Smooth muscle cell (in vitro differentiated cells): ENCODE measurements around the gene MSH2. TPM values are rescaled to one million over a fixed set of nuclear protein-coding genes. Genes with fewer than 3 reads are reported as not detected.

Experiments used
- DNase-seq: peaks from one replicate; lab custom pipeline; 2025; ENCODE audit not compliant: unreplicated experiment; lab: John Stamatoyannopoulos, UW
- H2AFZ ChIP-seq: fragments of 200-600 bp; sonication (generic); 2 replicates; pipeline ENCODE4 v1.6.0; 2016; ENCODE audit warnings: antibody characterized with exemption, low read depth, mild to moderate bottlenecking
- H3F3A ChIP-seq: fragments of 200-600 bp; sonication (generic); 2 replicates; pipeline ENCODE4 v1.6.0; 2017; ENCODE audit warnings: antibody characterized with exemption, low read depth
- H3K27ac ChIP-seq: fragments of 200-600 bp; sonication (generic); 2 replicates; pipeline ENCODE4 v1.5.1; 2016; ENCODE audit warnings: low read depth, mild to moderate bottlenecking
- H3K27me3 ChIP-seq: fragments of 200-600 bp; sonication (generic); 2 replicates; pipeline ENCODE4 v1.6.1; 2016; ENCODE audit warnings: low read depth, mild to moderate bottlenecking
- H3K36me3 ChIP-seq: fragments of 200-600 bp; sonication (generic); 2 replicates; pipeline ENCODE4 v1.5.1; 2016; ENCODE audit warnings: low read depth
- H3K4me1 ChIP-seq: fragments of 200-600 bp; sonication (generic); 2 replicates; pipeline ENCODE4 v1.5.1; 2016; ENCODE audit warnings: low read depth
- H3K4me2 ChIP-seq: fragments of 200-600 bp; sonication (generic); 2 replicates; pipeline ENCODE4 v1.6.0; 2016; ENCODE audit warnings: mild to moderate bottlenecking
- H3K4me3 ChIP-seq: fragments of 200-600 bp; sonication (generic); 2 replicates; pipeline ENCODE4 v1.5.1; 2016; ENCODE audit warnings: mild to moderate bottlenecking
- H3K79me2 ChIP-seq: fragments of 200-600 bp; sonication (generic); 2 replicates; pipeline ENCODE4 v1.6.0; 2016; ENCODE audit warnings: low read depth, mild to moderate bottlenecking
- H3K9ac ChIP-seq: fragments of 200-600 bp; sonication (generic); 2 replicates; pipeline ENCODE4 v1.6.0; 2016; ENCODE audit warnings: low read depth
- H3K9me3 ChIP-seq: fragments of 200-600 bp; sonication (generic); replicated peaks from 2 replicates; pipeline ENCODE4 v1.5.1; 2016; ENCODE audit warnings: low read depth
- H4K20me1 ChIP-seq: fragments of 200-600 bp; sonication (generic); 2 replicates; pipeline ENCODE4 v1.6.0; 2016; ENCODE audit warnings: low read depth
- WGBS: methylation state at CpG from one replicate; pipeline ENCODE4 v1.1.7; 2016; ENCODE audit warnings: low lambda C conversion rate; 5-methylcytosine and 5-hydroxymethylcytosine counted together
- polyA plus RNA-seq: library from polyadenylated mRNA; unstranded; fragments of >200 nt; fragmentation: Nextera tagmentation; extraction: Ambion mirVana; gene quantifications from 2 replicates; pipeline ENCODE4 v1.2.1, GENCODE V29; 2016
- total RNA-seq: library from RNA; depleted of rRNA; stranded (reverse); fragments of >200 nt; gene quantifications from 2 replicates; pipeline ENCODE4 v1.2.3, GENCODE V29; 2014
- TF ChIP-seq, protein P1 (sequence below): fragments of 200-600 bp; sonication (generic); IDR thresholded peaks from 2 replicates; pipeline ENCODE4 v1.5.1; 2017; ENCODE audit warnings: borderline replicate concordance, mild to moderate bottlenecking, antibody characterized with exemption; ENCODE audit not compliant: insufficient read depth, poor library complexity, severe bottlenecking

The MSH2 gene
- total and polyA plus RNA-seq, 2 experiments from 2014 or later: 21.3 to 35.6 TPM

DNA sequence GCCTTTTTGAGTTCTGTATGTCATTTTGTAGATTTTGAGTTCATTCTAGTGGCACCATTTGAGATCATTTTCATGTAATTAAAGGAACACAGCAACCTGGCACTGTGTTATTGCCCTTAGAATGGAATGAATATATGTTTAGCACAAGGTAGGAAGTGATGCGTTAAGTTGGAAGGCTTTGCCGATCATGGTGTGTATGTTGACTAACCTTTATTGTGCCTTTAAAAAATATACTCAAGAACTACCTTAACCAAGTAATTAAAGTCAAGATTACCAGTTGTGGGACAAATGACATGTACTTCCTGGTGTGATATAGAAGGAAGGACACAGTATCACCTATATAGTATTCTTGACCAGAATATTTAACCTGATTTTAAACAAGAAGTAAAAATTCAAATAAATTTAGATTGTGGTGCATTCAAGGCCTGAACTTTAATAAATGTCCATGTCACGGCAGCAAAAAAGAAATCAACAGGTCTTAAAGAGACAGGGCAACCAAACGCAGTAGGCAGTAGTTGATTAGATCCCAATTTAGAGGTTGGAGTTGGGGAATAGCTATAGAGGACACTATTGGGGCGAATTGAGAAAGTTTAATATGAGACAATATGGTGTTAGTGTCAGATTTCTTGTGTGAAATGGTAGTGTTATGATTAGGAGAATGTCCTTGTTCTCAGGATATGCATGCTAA is 68.6 kb downstream of the MSH2 start:
- Histone ChIP-seq H3K4me1 (no peaks in the 10 kb centered on the region), H3K79me2 (no peaks in the 10 kb centered on the region), H3K9ac (no peak overlapping the region), H3K27ac (no peak overlapping the region), H4K20me1 (no peaks in the 10 kb centered on the region), H3K4me3 (no peak overlapping the region), H3K27me3 (no peaks in the 10 kb centered on the region), H3F3A (no peaks in the 10 kb centered on the region), H2AFZ (no peak overlapping the region), H3K4me2 (no peak overlapping the region), H3K9me3 (no peaks in the 10 kb centered on the region), H3K36me3 (no peaks in the 10 kb centered on the region)
- DNase-seq: no peak
- WGBS: 98% methylated on average over 5 of the region's 5 CpGs
- TF ChIP-seq, protein P1, sequence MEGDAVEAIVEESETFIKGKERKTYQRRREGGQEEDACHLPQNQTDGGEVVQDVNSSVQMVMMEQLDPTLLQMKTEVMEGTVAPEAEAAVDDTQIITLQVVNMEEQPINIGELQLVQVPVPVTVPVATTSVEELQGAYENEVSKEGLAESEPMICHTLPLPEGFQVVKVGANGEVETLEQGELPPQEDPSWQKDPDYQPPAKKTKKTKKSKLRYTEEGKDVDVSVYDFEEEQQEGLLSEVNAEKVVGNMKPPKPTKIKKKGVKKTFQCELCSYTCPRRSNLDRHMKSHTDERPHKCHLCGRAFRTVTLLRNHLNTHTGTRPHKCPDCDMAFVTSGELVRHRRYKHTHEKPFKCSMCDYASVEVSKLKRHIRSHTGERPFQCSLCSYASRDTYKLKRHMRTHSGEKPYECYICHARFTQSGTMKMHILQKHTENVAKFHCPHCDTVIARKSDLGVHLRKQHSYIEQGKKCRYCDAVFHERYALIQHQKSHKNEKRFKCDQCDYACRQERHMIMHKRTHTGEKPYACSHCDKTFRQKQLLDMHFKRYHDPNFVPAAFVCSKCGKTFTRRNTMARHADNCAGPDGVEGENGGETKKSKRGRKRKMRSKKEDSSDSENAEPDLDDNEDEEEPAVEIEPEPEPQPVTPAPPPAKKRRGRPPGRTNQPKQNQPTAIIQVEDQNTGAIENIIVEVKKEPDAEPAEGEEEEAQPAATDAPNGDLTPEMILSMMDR: no peak

DNA sequence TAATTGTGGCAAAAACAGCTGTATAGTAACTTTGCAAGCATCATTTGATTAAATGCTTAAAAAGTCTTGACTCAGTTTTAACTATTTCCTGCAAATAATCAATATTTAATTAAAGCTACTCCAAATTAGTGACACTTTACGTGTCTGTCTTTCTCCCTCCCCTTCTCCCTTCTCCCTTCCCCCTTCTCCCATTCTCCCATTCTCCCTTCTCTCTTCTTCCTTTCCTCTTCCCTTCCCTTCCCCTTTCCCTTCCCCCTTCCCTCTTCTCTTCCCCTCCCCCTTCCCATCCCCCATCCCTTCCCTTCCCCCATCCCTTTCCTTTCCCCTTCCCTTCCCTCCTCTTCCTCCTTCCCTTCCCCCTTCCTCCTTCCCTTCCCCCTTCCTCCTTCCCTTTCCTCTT is 76.9 kb downstream of the MSH2 start:
- Histone ChIP-seq H3K4me2 (no peak overlapping the region), H4K20me1 (no peaks in the 10 kb centered on the region), H3F3A (no peaks in the 10 kb centered on the region), H3K79me2 (no peaks in the 10 kb centered on the region), H3K4me1 (no peaks in the 10 kb centered on the region), H3K27ac (no peak overlapping the region), H2AFZ (no peak overlapping the region), H3K27me3 (no peaks in the 10 kb centered on the region), H3K4me3 (no peak overlapping the region), H3K9ac (no peak overlapping the region), H3K9me3 (no peaks in the 10 kb centered on the region), H3K36me3 (peaks cover 4% of the 10 kb centered on the region)
- 100% methylated on average over 1 of the region's 1 CpG for WGBS
- TF ChIP-seq, protein P1: no peak
- DNase-seq: no peak

DNA sequence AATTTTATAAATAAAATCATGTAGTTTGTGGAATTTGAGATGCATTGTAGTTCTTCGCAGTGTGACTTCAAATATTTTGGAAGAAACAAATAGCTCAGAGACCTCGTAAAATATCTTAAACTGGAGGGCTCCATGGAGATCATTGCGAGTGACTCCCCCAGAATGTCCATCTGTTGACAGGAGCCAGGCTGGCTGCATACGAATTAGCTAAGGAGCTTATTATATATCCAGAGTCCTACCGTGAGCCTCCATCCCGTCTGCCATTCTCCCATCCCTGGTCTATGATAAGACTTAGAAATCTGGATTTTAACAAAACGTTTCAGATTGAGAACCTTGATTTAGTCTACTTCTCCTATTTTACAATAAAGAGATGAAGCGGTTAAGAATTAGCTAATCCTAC is 80.2 kb downstream of the MSH2 start:
- Histone ChIP-seq H3K4me3 (no peak overlapping the region), H4K20me1 (no peaks in the 10 kb centered on the region), H2AFZ (no peak overlapping the region), H3K27me3 (no peaks in the 10 kb centered on the region), H3K36me3 (peaks cover 4% of the 10 kb centered on the region), H3F3A (peaks cover 5% of the 10 kb centered on the region), H3K9me3 (no peaks in the 10 kb centered on the region), H3K27ac (no peak overlapping the region), H3K9ac (no peak overlapping the region), H3K4me2 (no peak overlapping the region), H3K4me1 (peaks cover 7% of the 10 kb centered on the region), H3K79me2 (no peaks in the 10 kb centered on the region)
- TF ChIP-seq, protein P1: no peak
- 96% methylated on average over 8 of the region's 8 CpGs for WGBS
- DNase-seq: no peak

DNA sequence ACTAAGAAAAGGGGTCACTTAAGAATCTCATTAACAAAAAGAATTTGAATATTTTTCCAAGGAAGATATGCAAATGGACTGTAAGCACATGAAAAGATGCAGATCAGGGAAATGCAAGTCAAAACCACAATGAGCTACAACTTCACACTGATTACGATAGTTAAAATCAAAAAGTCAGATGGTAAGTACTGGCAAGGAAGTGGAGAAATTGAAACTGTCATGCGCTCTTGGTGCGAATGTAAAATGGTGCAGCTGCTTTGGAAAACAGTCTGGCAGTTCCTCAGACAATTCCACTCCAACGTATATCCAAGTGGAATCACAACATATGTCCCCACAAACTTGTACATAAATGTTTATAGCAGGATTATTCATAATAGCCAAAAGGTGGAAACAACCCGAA is 81.4 kb downstream of the MSH2 start:
- Histone ChIP-seq H3K79me2 (no peaks in the 10 kb centered on the region), H3K36me3 (peaks cover 4% of the 10 kb centered on the region), H3K4me1 (peaks cover 7% of the 10 kb centered on the region), H2AFZ (no peak overlapping the region), H3K9ac (no peak overlapping the region), H3K27ac (no peak overlapping the region), H3K4me3 (no peak overlapping the region), H4K20me1 (no peaks in the 10 kb centered on the region), H3F3A (peaks cover 16% of the 10 kb centered on the region), H3K9me3 (no peaks in the 10 kb centered on the region), H3K4me2 (no peak overlapping the region), H3K27me3 (no peaks in the 10 kb centered on the region)
- TF ChIP-seq, protein P1: no peak
- no peak for DNase-seq
- WGBS: 99% methylated on average over 5 of the region's 5 CpGs
